ENCODE measurements around the gene MANEAL. TPM values are rescaled to one million over a fixed set of nuclear protein-coding genes. Genes with fewer than 3 reads are reported as not detected.
"Not testable (repeated sequence)": the region's sequence is repeated elsewhere in the genome, so short reads cannot be mapped to it uniquely, and the experiment has no call there.

The MANEAL gene
- total and polyA plus RNA-seq, 2 of the 4 experiments (the other 2 are of a cell fraction), result 0.54 to 0.55 TPM

DNA sequence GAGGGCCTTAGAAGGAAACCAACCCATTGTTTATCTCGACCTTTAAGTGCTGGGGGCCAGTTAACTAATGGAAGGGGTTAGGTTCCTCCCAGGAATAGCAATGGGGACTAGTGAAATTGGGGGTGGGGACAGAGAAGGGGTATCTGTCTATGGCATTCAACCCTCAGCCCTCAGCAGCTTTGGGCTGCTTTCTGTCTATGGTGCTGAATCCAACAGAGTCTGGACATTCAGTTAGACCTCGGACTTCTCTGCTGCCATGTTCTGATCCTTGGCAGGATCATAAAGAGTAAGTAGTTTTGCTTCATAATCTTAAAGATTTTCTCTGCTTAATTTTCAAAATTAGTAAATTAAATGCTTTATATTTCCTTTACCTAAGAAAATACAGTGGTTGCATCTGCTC lies 26.2 kb upstream of the MANEAL start:
- Histone ChIP-seq H3K4me3 (ENCODE audit: insufficient read depth, low read depth, low read length) (no peak overlapping the region), H2BK20ac (ENCODE audit: low read depth, low read length) (no peak overlapping the region), H3K18ac (ENCODE audit: low read depth, low read length) (no peak overlapping the region), H3K9ac (ENCODE audit: low read depth, low read length) (no peak overlapping the region), H3K79me1 (ENCODE audit: low read depth in 1 of 2, low read length in 2 of 2) (no peaks in the 10 kb centered on the region), H4K8ac (ENCODE audit: low read depth in 2 of 2, low read length in 2 of 2) (no peak overlapping the region), H3K56ac (ENCODE audit: extremely low read depth, insufficient read depth, low read length) (no peak overlapping the region), H2AFZ (replicated peaks; ENCODE audit: low read length, poor library complexity) (no peak overlapping the region), H3K23ac (ENCODE audit: low read depth, low read length) (no peak overlapping the region), H3K9me3 (ENCODE audit: control insufficient read depth, insufficient read depth, low read length) (no peaks in the 10 kb centered on the region; the same call in 1 of the 2 replicates), H4K20me1 (ENCODE audit: insufficient read depth, low read length) (no peaks in the 10 kb centered on the region), H3K27ac (ENCODE audit: insufficient read depth, low read length) (no peak overlapping the region), H4K91ac (ENCODE audit: insufficient read depth, low read depth, low read length) (no peak overlapping the region), H2BK15ac (ENCODE audit: low read depth, low read length) (no peak overlapping the region), H3K9me1 (ENCODE audit: insufficient read depth, low read length) (no peaks in the 10 kb centered on the region), H4K5ac (ENCODE audit: low read depth, low read length) (no peak overlapping the region), H3K4me1 (ENCODE audit: control insufficient read depth, insufficient read depth, low read length) (no peaks in the 10 kb centered on the region), H2BK120ac (ENCODE audit: low read depth, low read length) (no peak overlapping the region), H3K14ac (replicated peaks; ENCODE audit: low read depth, low read length) (no peak overlapping the region), H3K4me2 (ENCODE audit: low read depth, low read length) (no peak overlapping the region), H2BK5ac (ENCODE audit: low read depth, low read length, poor library complexity, severe bottlenecking) (no peak overlapping the region), H3K36me3 (ENCODE audit: control insufficient read depth, insufficient read depth, low read length) (no peaks in the 10 kb centered on the region), H3K27me3 (ENCODE audit: control insufficient read depth, insufficient read depth, low read length) (peaks cover 36% of the 10 kb centered on the region), H2AK9ac (replicated peaks; ENCODE audit: low read depth, low read length, poor library complexity) (no peak overlapping the region), H2AK5ac (ENCODE audit: low read depth, low read length) (no peak overlapping the region), H3K4ac (ENCODE audit: low read depth, low read length) (no peak overlapping the region)
- intact Hi-C loops (cut with micrococcal nuclease) (no loop called here), dilution Hi-C loops (cut with HindIII; ENCODE audit: low sequenced_read_pairs, unreplicated experiment) (no loop called here), in situ Hi-C loops (cut with MboI; ENCODE audit: low sequenced_read_pairs) (no loop called here)
- no CpG with 5 or more reads among the region's 2 CpGs for WGBS, 2 experiments (ENCODE audit: extremely low coverage in 2 of 2, insufficient read length in 1 of 2)
- CTCF ChIA-PET, result no interaction called here
- POLR2A ChIA-PET (ENCODE audit: unreplicated experiment), result no interaction called here
- DNase-seq, result no peak
- no peak for ATAC-seq (ENCODE audit: low read depth)
- BruUV-seq (replicated peaks), result no TSS peak
- TF ChIP-seq RAD21 (IDR thresholded peaks at IDR 0.05; ENCODE audit: low read length), result no peak
- TF ChIP-seq CTCF (conservative IDR thresholded peaks at IDR 0.05; ENCODE audit: low read depth, low read length), result no peak

DNA sequence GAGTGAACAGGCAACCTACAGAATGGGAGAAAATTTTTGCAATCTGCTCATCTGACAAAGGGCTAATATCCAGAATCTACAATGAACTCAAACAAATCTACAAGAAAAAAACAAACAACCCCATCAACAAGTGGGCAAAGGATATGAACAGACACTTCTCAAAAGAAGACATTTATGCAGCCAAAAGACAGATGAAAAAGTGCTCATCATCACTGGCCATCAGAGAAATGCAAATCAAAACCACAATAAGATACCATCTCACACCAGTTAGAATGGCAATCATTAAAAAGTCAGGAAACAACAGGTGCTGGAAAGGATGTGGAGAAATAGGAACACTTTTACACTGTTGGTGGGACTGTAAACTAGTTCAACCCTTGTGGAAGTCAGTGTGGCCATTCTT lies 22.2 kb upstream of the MANEAL start:
- H2BK120ac ChIP-seq (ENCODE audit: low read depth, low read length); H2BK5ac ChIP-seq (ENCODE audit: low read depth, low read length, poor library complexity, severe bottlenecking); POLR2A ChIA-PET (ENCODE audit: unreplicated experiment); H3K56ac ChIP-seq (ENCODE audit: extremely low read depth, insufficient read depth, low read length); H3K27ac ChIP-seq (ENCODE audit: insufficient read depth, low read length); H3K36me3 ChIP-seq (ENCODE audit: control insufficient read depth, insufficient read depth, low read length); H4K20me1 ChIP-seq (ENCODE audit: insufficient read depth, low read length); H3K14ac ChIP-seq (replicated peaks; ENCODE audit: low read depth, low read length); DNase-seq; H2AFZ ChIP-seq (replicated peaks; ENCODE audit: low read length, poor library complexity); intact Hi-C loops (cut with micrococcal nuclease); H3K4me2 ChIP-seq (ENCODE audit: low read depth, low read length); H2BK15ac ChIP-seq (ENCODE audit: low read depth, low read length); H4K5ac ChIP-seq (ENCODE audit: low read depth, low read length); H2AK9ac ChIP-seq (replicated peaks; ENCODE audit: low read depth, low read length, poor library complexity); H3K9ac ChIP-seq (ENCODE audit: low read depth, low read length); in situ Hi-C loops (cut with MboI; ENCODE audit: low sequenced_read_pairs); H3K27me3 ChIP-seq (ENCODE audit: control insufficient read depth, insufficient read depth, low read length); dilution Hi-C loops (cut with HindIII; ENCODE audit: low sequenced_read_pairs, unreplicated experiment); H3K23ac ChIP-seq (ENCODE audit: low read depth, low read length); H3K18ac ChIP-seq (ENCODE audit: low read depth, low read length); ATAC-seq (ENCODE audit: low read depth); H3K9me1 ChIP-seq (ENCODE audit: insufficient read depth, low read length); H4K8ac ChIP-seq (ENCODE audit: low read depth in 2 of 2, low read length in 2 of 2); H3K4me1 ChIP-seq (ENCODE audit: control insufficient read depth, insufficient read depth, low read length); H3K4me3 ChIP-seq (ENCODE audit: insufficient read depth, low read depth, low read length); CTCF ChIA-PET; H4K91ac ChIP-seq (ENCODE audit: insufficient read depth, low read depth, low read length); BruUV-seq (replicated peaks); H3K4ac ChIP-seq (ENCODE audit: low read depth, low read length); H3K9me3 ChIP-seq (ENCODE audit: control insufficient read depth, insufficient read depth, low read length); H2AK5ac ChIP-seq (ENCODE audit: low read depth, low read length); H3K79me1 ChIP-seq (ENCODE audit: low read depth in 1 of 2, low read length in 2 of 2); H2BK20ac ChIP-seq (ENCODE audit: low read depth, low read length): not testable (repeated sequence)
